HepG2 (cell line): ENCODE measurements around the gene GTF3C5. TPM values are rescaled to one million over a fixed set of nuclear protein-coding genes. Genes with fewer than 3 reads are reported as not detected.

Experiments used
- E2F1 ChIP-seq: sonication (generic); formaldehyde crosslinking; IDR thresholded peaks from 2 replicates; pipeline ENCODE4 v1.5.0; 2020; ENCODE audit warnings: missing genetic modification reagents
- EP300 ChIP-seq, 3 experiments: sonication (generic) in 1 of 3; formaldehyde crosslinking in 1 of 3; IDR thresholded peaks; 2 replicates each; pipeline versions ENCODE4 v1.5.1 to v1.6.1; 2011 to 2020; ENCODE audit warnings: low read depth in 2 of 3, low read length in 2 of 3, borderline replicate concordance in 1 of 3, improper control_type of control experiment in 1 of 3, mild to moderate bottlenecking in 1 of 3, missing genetic modification reagents in 1 of 3, moderate library complexity in 1 of 3
- HBP1 ChIP-seq: IDR thresholded peaks from 2 replicates; pipeline ENCODE4 v1.6.1; 2016; ENCODE audit warnings: low read depth, control low read depth
- HNRNPUL1 ChIP-seq: fragments of 200-400 bp; formaldehyde crosslinking; IDR thresholded peaks from 2 replicates; pipeline ENCODE4 v1.6.1; 2017; ENCODE audit warnings: low read depth, mild to moderate bottlenecking, low read length, moderate library complexity
- HOXA3 ChIP-seq: sonication (generic); formaldehyde crosslinking; IDR thresholded peaks from 2 replicates; pipeline ENCODE4 v1.5.0; 2020; ENCODE audit warnings: missing genetic modification reagents
- KDM3A ChIP-seq: IDR thresholded peaks from 2 replicates; pipeline ENCODE4 v1.6.1; 2018; ENCODE audit warnings: low read depth, missing compliant biosample characterization
- KDM5A ChIP-seq: fragments of 200-600 bp; sonication (generic); IDR thresholded peaks from 2 replicates; pipeline ENCODE4 v1.7.0; 2018; ENCODE audit warnings: antibody characterized with exemption, mild to moderate bottlenecking, low read length, borderline replicate concordance
- KDM6A ChIP-seq: IDR thresholded peaks from 2 replicates; pipeline ENCODE4 v1.6.1; 2016; ENCODE audit warnings: low read depth
- MXD1 ChIP-seq: sonication (generic); formaldehyde crosslinking; IDR thresholded peaks from 2 replicates; pipeline ENCODE4 v1.4.0; 2020; ENCODE audit warnings: mild to moderate bottlenecking, missing genetic modification reagents
- NAIF1 ChIP-seq: sonication (generic); formaldehyde crosslinking; IDR thresholded peaks from 2 replicates; pipeline ENCODE4 v1.5.0; 2020; ENCODE audit warnings: mild to moderate bottlenecking, missing genetic modification reagents, borderline replicate concordance
- NFYC ChIP-seq: IDR thresholded peaks from 2 replicates; pipeline ENCODE4 v1.6.1; 2016; ENCODE audit warnings: missing genetic modification reagents, missing compliant biosample characterization
- PAWR ChIP-seq: sonication (generic); formaldehyde crosslinking; IDR thresholded peaks from 2 replicates; pipeline ENCODE4 v1.4.0; 2020; ENCODE audit warnings: missing genetic modification reagents, mild to moderate bottlenecking, borderline replicate concordance
- PITX1 ChIP-seq: sonication (generic); formaldehyde crosslinking; IDR thresholded peaks from 2 replicates; pipeline ENCODE4 v1.5.1; 2020; ENCODE audit warnings: mild to moderate bottlenecking, missing genetic modification reagents
- PLRG1 ChIP-seq: fragments of 450-650 bp; conservative IDR thresholded peaks from 2 replicates; pipeline ENCODE4 v1.6.1; 2016
- PTBP1 ChIP-seq: fragments of 200-400 bp; formaldehyde crosslinking; IDR thresholded peaks from 2 replicates; pipeline ENCODE4 v1.6.1; 2018; ENCODE audit warnings: low read length, low read depth; ENCODE audit not compliant: poor library complexity, severe bottlenecking
- SMC3 ChIP-seq: IDR thresholded peaks from 2 replicates; pipeline ENCODE4 v1.6.1; 2011; ENCODE audit warnings: low read length, improper control_type of control experiment
- SP2 ChIP-seq: sonication (generic); formaldehyde crosslinking; IDR thresholded peaks from 2 replicates; pipeline ENCODE4 v1.5.1; 2020; ENCODE audit warnings: mild to moderate bottlenecking, missing genetic modification reagents
- SP5 ChIP-seq: IDR thresholded peaks from 2 replicates; pipeline ENCODE4 v1.6.1; 2016; ENCODE audit warnings: low read depth, borderline replicate concordance
- WIZ ChIP-seq: sonication (generic); formaldehyde crosslinking; IDR thresholded peaks from 2 replicates; pipeline ENCODE4 v1.5.1; 2020; ENCODE audit warnings: mild to moderate bottlenecking, missing genetic modification reagents
- XRCC5 ChIP-seq: fragments of 200-400 bp; formaldehyde crosslinking; optimal IDR thresholded peaks from 2 replicates; pipeline ENCODE3; 2017; ENCODE audit warnings: mild to moderate bottlenecking, low read length
- YEATS2 ChIP-seq: sonication (generic); formaldehyde crosslinking; IDR thresholded peaks from 2 replicates; pipeline ENCODE4 v1.4.0; 2020; ENCODE audit warnings: missing genetic modification reagents, borderline replicate concordance
- ZFP37 ChIP-seq: sonication (generic); formaldehyde crosslinking; IDR thresholded peaks from 2 replicates; pipeline ENCODE4 v1.4.0; 2020; ENCODE audit warnings: missing genetic modification reagents, borderline replicate concordance
- ZFP90 ChIP-seq: sonication (generic); formaldehyde crosslinking; IDR thresholded peaks from 2 replicates; pipeline ENCODE4 v1.8.0; 2022; ENCODE audit warnings: missing genetic modification reagents, mild to moderate bottlenecking, inconsistent platforms, borderline replicate concordance
- ZFX ChIP-seq: sonication (generic); formaldehyde crosslinking; IDR thresholded peaks from 2 replicates; pipeline ENCODE4 v1.4.0; 2020; ENCODE audit warnings: mild to moderate bottlenecking, low read depth, missing genetic modification reagents, moderate library complexity
- ZNF205 ChIP-seq: IDR thresholded peaks from 2 replicates; pipeline ENCODE4 v1.6.1; 2018; ENCODE audit warnings: missing biosample characterization, missing genetic modification reagents
- ZNF225 ChIP-seq: sonication (generic); formaldehyde crosslinking; IDR thresholded peaks from 2 replicates; pipeline ENCODE4 v1.4.0; 2020; ENCODE audit warnings: mild to moderate bottlenecking, missing genetic modification reagents
- ZNF333 ChIP-seq: sonication (generic); formaldehyde crosslinking; IDR thresholded peaks from 2 replicates; pipeline ENCODE4 v1.4.0; 2020; ENCODE audit warnings: mild to moderate bottlenecking, missing genetic modification reagents, borderline replicate concordance
- ZNF510 ChIP-seq: sonication (generic); formaldehyde crosslinking; IDR thresholded peaks from 2 replicates; pipeline ENCODE4 v1.4.0; 2020; ENCODE audit warnings: low read depth, mild to moderate bottlenecking, missing genetic modification reagents
- ZNF703 ChIP-seq: sonication (generic); formaldehyde crosslinking; IDR thresholded peaks from 2 replicates; pipeline ENCODE4 v1.5.1; 2020; ENCODE audit warnings: missing genetic modification reagents, mild to moderate bottlenecking, moderate library complexity, borderline replicate concordance
- ZNF749 ChIP-seq: sonication (generic); formaldehyde crosslinking; IDR thresholded peaks from 2 replicates; pipeline ENCODE4 v1.8.0; 2022; ENCODE audit warnings: mild to moderate bottlenecking, missing genetic modification reagents, moderate library complexity, borderline replicate concordance
- polyA plus RNA-seq, 8 experiments: library from polyadenylated mRNA; depleted of rRNA in 3 of 8; stranded (reverse) in 7 of 8; unstranded in 1 of 8; fragments of >200 nt; fragmentation: Illumina TruSeq in 4 of 8; extraction: Trizol in 4 of 8; gene quantifications; 2 replicates each; pipeline versions ENCODE4 v1.2.1 to v1.2.3, GENCODE V29; 2011 to 2016; ENCODE audit warnings: low read depth in 4 of 8, missing spikeins in 1 of 8, mixed read lengths in 1 of 8; ENCODE audit not compliant: insufficient read depth in 1 of 8
- total RNA-seq, 5 experiments: library from RNA; depleted of rRNA; stranded (reverse); fragments of >200 nt; fragmentation: Illumina TruSeq; extraction: Trizol; gene quantifications; 2 replicates each; pipeline ENCODE4 v1.2.3, GENCODE V29; 2016; ENCODE audit warnings: low read depth in 1 of 5

Gene GTF3C5
- total and polyA plus RNA-seq, 2 of the 13 experiments (the other 11 are each of a cell fraction or from before 2014, with no cell fraction given), result 66.9 to 92.6 TPM

GRCh38 chr9:132997591-132997990, 33.2 kb upstream of the GTF3C5 start (continued):
- no peak for TF ChIP-seq KDM6A (CRISPR knock-in tag)
- no peak for TF ChIP-seq ZNF749 (CRISPR knock-in tag)
- no peak for TF ChIP-seq ZNF205
- no peak for TF ChIP-seq KDM3A (CRISPR knock-in tag)
- TF ChIP-seq ZFP90 (CRISPR knock-in tag), result no peak
- TF ChIP-seq ZNF510, result no peak
- TF ChIP-seq EP300 (IDR thresholded peaks at IDR 0.05; ENCODE audit: low read depth in 2 of 2, low read length in 2 of 2), result peak in 1 of 2 experiments; percentile 35; a peak in 1 of 4 replicates
- no peak for TF ChIP-seq EP300 (CRISPR knock-in tag; IDR thresholded peaks at IDR 0.05; ENCODE audit: borderline replicate concordance)
- TF ChIP-seq ZNF225, result no peak
- 0 out of 2 replicates have a peak, but pooled peaks have one; percentile 24 for TF ChIP-seq HOXA3 (CRISPR knock-in tag)
- TF ChIP-seq ZFX (CRISPR knock-in tag), result no peak
- no peak for TF ChIP-seq SMC3
- TF ChIP-seq KDM5A, result no peak
- TF ChIP-seq NFYC, result no peak
- no peak for TF ChIP-seq NAIF1
- TF ChIP-seq ZNF333 (CRISPR knock-in tag), result no peak
- no peak for TF ChIP-seq WIZ
- TF ChIP-seq HBP1, result no peak
- no peak for TF ChIP-seq PTBP1
- TF ChIP-seq E2F1 (CRISPR knock-in tag), result no peak
- TF ChIP-seq PAWR (CRISPR knock-in tag), result no peak
- no peak for TF ChIP-seq SP2 (CRISPR knock-in tag)
- TF ChIP-seq PLRG1, result no peak
- no peak for TF ChIP-seq XRCC5
- TF ChIP-seq MXD1 (CRISPR knock-in tag), result no peak
- no peak for TF ChIP-seq ZNF703 (CRISPR knock-in tag)
- peak; percentile 71 for TF ChIP-seq SP5 (CRISPR knock-in tag)
- TF ChIP-seq PITX1 (CRISPR knock-in tag), result peak; percentile 51; the same call in 1 of the 2 replicates
- TF ChIP-seq YEATS2 (CRISPR knock-in tag), result no peak
- no peak for TF ChIP-seq HNRNPUL1
- TF ChIP-seq ZFP37 (CRISPR knock-in tag), result no peak
